ENCODE measurements around the gene ADAMTS14. TPM values are rescaled to one million over a fixed set of nuclear protein-coding genes. Genes with fewer than 3 reads are reported as not detected.

Gene ADAMTS14
- polyA plus RNA-seq, 1 donor (not counting 4 experiments of a cell fraction or from before 2014, with no cell fraction given) = 0.09 TPM

DNA sequence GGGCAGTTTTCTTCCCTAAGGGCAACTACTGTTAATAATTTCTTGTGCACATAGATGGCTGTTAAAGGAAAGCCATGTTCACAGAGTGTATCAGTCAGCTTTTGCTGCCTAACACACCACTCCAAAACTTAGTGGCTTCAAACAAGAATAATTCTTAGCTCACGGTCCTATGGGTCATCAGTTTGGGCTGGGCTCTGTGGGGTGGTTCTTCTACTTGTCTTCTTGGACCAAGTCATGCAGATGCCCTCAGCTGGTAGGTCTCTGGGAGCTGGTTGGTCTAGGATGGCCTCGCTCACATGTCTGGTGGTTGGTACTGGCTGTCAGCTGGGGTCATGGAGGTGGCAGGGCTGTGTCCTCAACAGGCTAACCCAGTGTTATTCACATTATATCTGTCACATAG, 73.2 kb downstream of the ADAMTS14 start:
- Histone ChIP-seq H3K36me3 (ENCODE audit: control insufficient read depth in 2 of 2, extremely low read depth in 1 of 2, insufficient read depth in 2 of 2, low read length in 2 of 2) (no peaks in the 10 kb centered on the region), H3K27ac (ENCODE audit: control insufficient read depth, insufficient read depth, low read length) (no peak overlapping the region), H3K9me1 (ENCODE audit: control insufficient read depth, extremely low read depth, insufficient read depth, low read length) (no peaks in the 10 kb centered on the region), H3K9me3 (ENCODE audit: control insufficient read depth, low read depth, low read length) (no peaks in the 10 kb centered on the region), H2AFZ (ENCODE audit: control insufficient read depth, low read length) (no peak overlapping the region), H3K9ac (ENCODE audit: control insufficient read depth, extremely low read depth, insufficient read depth, low read length) (no peak overlapping the region), H3K4me2 (ENCODE audit: control insufficient read depth, extremely low read depth, insufficient read depth, low read depth, low read length) (no peak overlapping the region), H3K27me3 (ENCODE audit: control insufficient read depth, extremely low read depth, insufficient read depth, low read length) (peaks cover 19% of the 10 kb centered on the region), H3K79me2 (ENCODE audit: control insufficient read depth, insufficient read depth, low read length) (no peaks in the 10 kb centered on the region), H4K20me1 (ENCODE audit: control insufficient read depth, extremely low read depth, insufficient read depth, low read length) (peaks cover 3% of the 10 kb centered on the region), H3K4me1 (ENCODE audit: control insufficient read depth, extremely low read depth, insufficient read depth, low read length) (no peaks in the 10 kb centered on the region), H3K4me3 (ENCODE audit: control insufficient read depth in 2 of 3, extremely low read depth in 1 of 3, insufficient read depth in 2 of 3, low read depth in 1 of 3, low read length in 3 of 3) (no peak overlapping the region)
- no peak for TF ChIP-seq EZH2 (IDR thresholded peaks at IDR 0.05; ENCODE audit: low read length)
- TF ChIP-seq, protein P1, sequence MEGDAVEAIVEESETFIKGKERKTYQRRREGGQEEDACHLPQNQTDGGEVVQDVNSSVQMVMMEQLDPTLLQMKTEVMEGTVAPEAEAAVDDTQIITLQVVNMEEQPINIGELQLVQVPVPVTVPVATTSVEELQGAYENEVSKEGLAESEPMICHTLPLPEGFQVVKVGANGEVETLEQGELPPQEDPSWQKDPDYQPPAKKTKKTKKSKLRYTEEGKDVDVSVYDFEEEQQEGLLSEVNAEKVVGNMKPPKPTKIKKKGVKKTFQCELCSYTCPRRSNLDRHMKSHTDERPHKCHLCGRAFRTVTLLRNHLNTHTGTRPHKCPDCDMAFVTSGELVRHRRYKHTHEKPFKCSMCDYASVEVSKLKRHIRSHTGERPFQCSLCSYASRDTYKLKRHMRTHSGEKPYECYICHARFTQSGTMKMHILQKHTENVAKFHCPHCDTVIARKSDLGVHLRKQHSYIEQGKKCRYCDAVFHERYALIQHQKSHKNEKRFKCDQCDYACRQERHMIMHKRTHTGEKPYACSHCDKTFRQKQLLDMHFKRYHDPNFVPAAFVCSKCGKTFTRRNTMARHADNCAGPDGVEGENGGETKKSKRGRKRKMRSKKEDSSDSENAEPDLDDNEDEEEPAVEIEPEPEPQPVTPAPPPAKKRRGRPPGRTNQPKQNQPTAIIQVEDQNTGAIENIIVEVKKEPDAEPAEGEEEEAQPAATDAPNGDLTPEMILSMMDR (optimal IDR thresholded peaks at IDR 0.05 in 1 of 3, IDR thresholded peaks at IDR 0.05 in 1 of 3, conservative IDR thresholded peaks at IDR 0.05 in 1 of 3; ENCODE audit: extremely low read depth in 1 of 3, insufficient read depth in 2 of 3, low read length in 3 of 3) = no peak
- no peak for FAIRE-seq
- dilution Hi-C loops (cut with MboI; ENCODE audit: extremely low pct_ligation_motif_present, low sequenced_read_pairs) = no loop called here
- DNase-seq (ENCODE audit: low read depth, low spot score) = no peak

DNA sequence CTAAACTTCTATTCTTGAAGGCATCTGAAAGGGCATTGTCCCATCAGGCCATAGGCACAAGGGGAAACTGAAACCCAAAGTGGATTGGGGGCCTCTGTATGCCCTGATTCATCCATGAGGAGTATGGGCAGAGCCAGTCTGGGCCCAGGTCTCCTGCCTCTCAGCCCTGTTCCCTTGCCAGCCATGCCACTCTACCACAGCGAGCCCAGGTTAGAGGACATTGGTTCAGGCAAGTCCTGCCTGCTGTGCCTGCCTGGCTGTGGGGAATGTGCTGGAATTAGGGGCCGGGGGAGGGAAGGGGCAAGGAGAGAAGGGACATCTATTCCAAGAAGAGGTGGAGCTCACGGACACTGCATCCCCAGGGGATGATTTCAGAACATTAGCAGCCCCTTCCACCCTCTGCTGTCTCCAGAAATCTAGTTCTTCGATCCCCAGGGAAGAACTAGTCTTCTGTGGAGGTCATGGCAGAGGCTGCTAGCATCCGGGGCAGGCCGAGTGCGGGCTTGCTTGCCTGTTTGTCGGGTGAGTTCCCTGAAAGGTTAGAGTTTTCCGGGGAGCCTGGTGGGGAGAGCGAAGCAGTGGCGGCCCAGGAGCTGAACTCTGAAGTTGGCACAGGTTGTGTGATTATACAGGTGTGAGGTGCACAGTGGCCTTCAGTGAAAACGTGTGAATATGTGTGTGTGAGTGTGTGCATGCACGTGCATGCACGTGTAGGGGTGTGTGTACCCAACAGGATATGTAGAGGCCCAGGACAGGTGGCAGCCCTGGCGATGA, 75.1 kb downstream of the ADAMTS14 start:
- H3K79me2 ChIP-seq (ENCODE audit: control insufficient read depth, insufficient read depth, low read length) = no peaks in the 10 kb centered on the region
- H3K4me2 ChIP-seq (ENCODE audit: control insufficient read depth, extremely low read depth, insufficient read depth, low read depth, low read length) = no peak overlapping the region
- FAIRE-seq = no peak
- H4K20me1 ChIP-seq (ENCODE audit: control insufficient read depth, extremely low read depth, insufficient read depth, low read length) = peaks cover 3% of the 10 kb centered on the region
- TF ChIP-seq, protein P1 (optimal IDR thresholded peaks at IDR 0.05 in 1 of 3, IDR thresholded peaks at IDR 0.05 in 1 of 3, conservative IDR thresholded peaks at IDR 0.05 in 1 of 3; ENCODE audit: extremely low read depth in 1 of 3, insufficient read depth in 2 of 3, low read length in 3 of 3) = no peak
- TF ChIP-seq EZH2 (IDR thresholded peaks at IDR 0.05; ENCODE audit: low read length) = no peak
- DNase-seq (ENCODE audit: low read depth, low spot score) = no peak
- no peaks in the 10 kb centered on the region for H3K36me3 ChIP-seq (ENCODE audit: control insufficient read depth in 2 of 2, extremely low read depth in 1 of 2, insufficient read depth in 2 of 2, low read length in 2 of 2)
- peaks cover 12% of the 10 kb centered on the region for H3K27me3 ChIP-seq (ENCODE audit: control insufficient read depth, extremely low read depth, insufficient read depth, low read length)
- H3K27ac ChIP-seq (ENCODE audit: control insufficient read depth, insufficient read depth, low read length) = no peak overlapping the region
- H3K4me3 ChIP-seq (ENCODE audit: control insufficient read depth in 2 of 3, extremely low read depth in 1 of 3, insufficient read depth in 2 of 3, low read depth in 1 of 3, low read length in 3 of 3) = no peak overlapping the region
- no peak overlapping the region for H3K9ac ChIP-seq (ENCODE audit: control insufficient read depth, extremely low read depth, insufficient read depth, low read length)
- no peak overlapping the region for H2AFZ ChIP-seq (ENCODE audit: control insufficient read depth, low read length)
- no peaks in the 10 kb centered on the region for H3K9me1 ChIP-seq (ENCODE audit: control insufficient read depth, extremely low read depth, insufficient read depth, low read length)
- no peaks in the 10 kb centered on the region for H3K4me1 ChIP-seq (ENCODE audit: control insufficient read depth, extremely low read depth, insufficient read depth, low read length)
- H3K9me3 ChIP-seq (ENCODE audit: control insufficient read depth, low read depth, low read length) = no peaks in the 10 kb centered on the region
- dilution Hi-C loops (cut with MboI; ENCODE audit: extremely low pct_ligation_motif_present, low sequenced_read_pairs) = no loop called here
